Measurements from ENCODE around the gene HOMEZ. TPM values are rescaled to one million over a fixed set of nuclear protein-coding genes. Genes with fewer than 3 reads are reported as not detected.
"Not testable (repeated sequence)": the region's sequence is repeated elsewhere in the genome, so short reads cannot be mapped to it uniquely, and the experiment has no call there.

The HOMEZ gene
- total and polyA plus RNA-seq, 8 donors: 5.1 to 103 (median 7.6) TPM

- TF ChIP-seq POLR2A (IDR thresholded peaks at IDR 0.05) (no peak), CTCF (IDR thresholded peaks at IDR 0.05) (no peak), POLR2AphosphoS5 (IDR thresholded peaks at IDR 0.05) (no peak), EP300 (IDR thresholded peaks at IDR 0.05) (no peak)
- peaks cover 27 to 40% (median 37%) of the 10 kb centered on the region in 4 donors for H3K36me3 ChIP-seq
- 67 to 80% (median 73%) methylated on average over 13 of the region's 13 CpGs for WGBS, 5 donors
- H3K4me1 ChIP-seq: peaks cover 11 to 38% (median 27%) of the 10 kb centered on the region in 4 donors
- no peak overlapping the region for H3K4me3 ChIP-seq
- no peaks in the 10 kb centered on the region for H3K27me3 ChIP-seq
- intact Hi-C loops (cut with DNase I; ENCODE audit: low total_unique reads): loop anchor here (10.0 kb wide), 2 partner anchors 138 to 238 kb away; partner anchors contain the start of genes AP1G2 and NGDN
- H3K27ac ChIP-seq: no peak overlapping the region
- H3K9me3 ChIP-seq: no peaks in the 10 kb centered on the region
- DNase-seq: no peak
These were observed 40.8 kb upstream of the HOMEZ start for GRCh38 chr14:23326491-23327332.

- not testable (repeated sequence) for H3K4me3 ChIP-seq
These were observed 39.8 kb upstream of the HOMEZ start for GRCh38 chr14:23325746-23326145.

GRCh38 chr14:23324993-23325392, 39.1 kb upstream of the HOMEZ start:
- DNase-seq: no peak
- intact Hi-C loops (cut with DNase I; ENCODE audit: low total_unique reads): loop anchor here (10.0 kb wide), 2 partner anchors 140 to 240 kb away; partner anchors contain the start of genes AP1G2 and NGDN
- Histone ChIP-seq H3K36me3 (peaks cover 27 to 40% (median 37%) of the 10 kb centered on the region in 4 donors), H3K27me3 (no peaks in the 10 kb centered on the region), H3K9me3 (no peaks in the 10 kb centered on the region), H3K4me1 (peaks cover 18 to 45% (median 33%) of the 10 kb centered on the region in 4 donors), H3K4me3 (no peak overlapping the region), H3K27ac (no peak overlapping the region)
- 81 to 91% (median 84%) methylated on average over 7 of the region's 7 CpGs for WGBS, 5 donors
- TF ChIP-seq POLR2AphosphoS5 (IDR thresholded peaks at IDR 0.05) (no peak), POLR2A (IDR thresholded peaks at IDR 0.05) (no peak), EP300 (IDR thresholded peaks at IDR 0.05) (no peak), CTCF (IDR thresholded peaks at IDR 0.05) (no peak)

More at GRCh38 chr14:23325746-23326145, 39.8 kb upstream of the HOMEZ start:
- H3K27me3 ChIP-seq, H3K9me3 ChIP-seq, DNase-seq, H3K27ac ChIP-seq: not testable (repeated sequence)
- intact Hi-C loops (cut with DNase I; ENCODE audit: low total_unique reads): loop anchor here (10.0 kb wide), 2 partner anchors 139 to 239 kb away; partner anchors contain the start of genes AP1G2 and NGDN
- peaks cover 27 to 40% (median 37%) of the 10 kb centered on the region in 4 donors for H3K36me3 ChIP-seq
- 90 to 98% (median 93%) methylated on average over 5 of the region's 5 CpGs for WGBS, 5 donors
- H3K4me1 ChIP-seq: peaks cover 11 to 38% (median 27%) of the 10 kb centered on the region in 4 donors

GRCh38 chr14:23324455-23324846, 38.5 kb upstream of the HOMEZ start:
- intact Hi-C loops (cut with DNase I; ENCODE audit: low total_unique reads): loop anchor here (10.0 kb wide), 2 partner anchors 140 to 240 kb away; partner anchors contain the start of genes AP1G2 and NGDN
- no peak for TF ChIP-seq EP300 (IDR thresholded peaks at IDR 0.05)
- Histone ChIP-seq H3K36me3 (peaks cover 27 to 40% (median 37%) of the 10 kb centered on the region in 4 donors), H3K4me3 (no peak overlapping the region), H3K27ac (no peak overlapping the region), H3K27me3 (no peaks in the 10 kb centered on the region), H3K9me3 (no peaks in the 10 kb centered on the region), H3K4me1 (peaks cover 19 to 47% (median 34%) of the 10 kb centered on the region in 4 donors)
- WGBS, 5 donors: 85 to 100% (median 91%) methylated on average over 1 to 2 of the region's 2 CpGs
- no peak for DNase-seq

GRCh38 chr14:23323838-23324454, 38.0 kb upstream of the HOMEZ start:
- no peak for DNase-seq
- no peak overlapping the region for H3K4me3 ChIP-seq
- WGBS, 5 donors: 80 to 88% (median 84%) methylated on average over 18 of the region's 18 CpGs
- no peak overlapping the region for H3K27ac ChIP-seq
- no peak for TF ChIP-seq EP300 (IDR thresholded peaks at IDR 0.05)
- TF ChIP-seq POLR2AphosphoS5 (IDR thresholded peaks at IDR 0.05): no peak
- no peak for TF ChIP-seq POLR2A (IDR thresholded peaks at IDR 0.05)
- TF ChIP-seq CTCF (IDR thresholded peaks at IDR 0.05): no peak
- H3K4me1 ChIP-seq: peaks cover 19 to 47% (median 34%) of the 10 kb centered on the region in 4 donors
- peaks cover 27 to 40% (median 37%) of the 10 kb centered on the region in 4 donors for H3K36me3 ChIP-seq
- no peaks in the 10 kb centered on the region for H3K9me3 ChIP-seq
- intact Hi-C loops (cut with DNase I; ENCODE audit: low total_unique reads): loop anchor here (10.0 kb wide), 2 partner anchors 141 to 241 kb away; partner anchors contain the start of genes AP1G2 and NGDN
- H3K27me3 ChIP-seq: no peaks in the 10 kb centered on the region
